ENCODE measurements around the gene FHAD1. TPM values are rescaled to one million over a fixed set of nuclear protein-coding genes. Genes with fewer than 3 reads are reported as not detected.

Gene FHAD1
- total RNA-seq, 2 experiments from 2014 or later: 0.34 to 0.64 TPM

DNA sequence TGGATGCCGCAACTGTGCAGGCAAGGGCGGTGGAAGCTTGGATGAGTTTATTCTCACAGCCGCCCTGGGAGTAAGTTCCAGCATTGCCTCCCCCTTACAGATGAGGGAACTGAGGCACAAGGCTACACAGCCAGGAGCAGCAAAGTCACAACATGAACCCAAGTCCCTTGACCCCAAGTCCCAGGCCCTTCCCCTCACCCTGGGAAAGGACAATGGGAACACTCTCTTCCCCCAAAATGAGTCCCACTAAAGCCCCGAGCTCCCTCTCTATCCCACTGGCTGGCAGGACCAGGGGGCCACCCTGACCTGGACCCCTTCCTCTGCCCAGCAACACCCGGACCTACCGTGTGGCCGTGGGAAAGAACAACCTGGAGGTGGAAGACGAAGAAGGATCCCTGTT lies 195.1 kb downstream of the FHAD1 start:
- Mint-ChIP-seq H3K9me3 (no peaks in the 10 kb centered on the region), H3K4me1 (peaks cover 5% of the 10 kb centered on the region), H3K4me3 (no peak overlapping the region), H3K27ac (no peak overlapping the region), H3K27me3 (no peaks in the 10 kb centered on the region), H3K36me3 (no peaks in the 10 kb centered on the region)
- DNase-seq: no peak
- ATAC-seq (ENCODE audit: low read depth): no peak
- POLR2A ChIA-PET: no interaction called here

DNA sequence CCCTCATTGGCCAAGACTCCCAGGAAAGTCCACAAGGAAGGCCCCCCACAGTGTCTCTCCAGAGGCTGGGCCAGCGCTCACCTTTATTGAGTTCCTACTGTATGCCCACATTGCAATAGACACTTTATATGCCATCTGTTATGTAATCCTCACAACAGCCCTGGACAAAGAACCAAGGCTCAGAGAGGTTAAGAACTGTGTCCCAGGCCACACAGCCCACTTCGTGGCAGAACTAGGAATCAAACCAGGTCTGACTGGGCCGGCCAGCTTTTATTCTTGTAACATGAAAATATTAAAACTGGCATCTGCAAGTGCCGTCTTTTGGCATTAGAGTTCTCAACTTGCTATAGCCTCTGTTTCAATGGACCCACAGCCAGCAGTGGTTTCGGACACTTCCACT lies 195.7 kb downstream of the FHAD1 start:
- H3K4me1 Mint-ChIP-seq: peaks cover 5% of the 10 kb centered on the region
- ATAC-seq (ENCODE audit: low read depth): no peak
- no peak overlapping the region for H3K4me3 Mint-ChIP-seq
- H3K36me3 Mint-ChIP-seq: no peaks in the 10 kb centered on the region
- POLR2A ChIA-PET: no interaction called here
- H3K9me3 Mint-ChIP-seq: no peaks in the 10 kb centered on the region
- DNase-seq: no peak
- no peaks in the 10 kb centered on the region for H3K27me3 Mint-ChIP-seq
- no peak overlapping the region for H3K27ac Mint-ChIP-seq

DNA sequence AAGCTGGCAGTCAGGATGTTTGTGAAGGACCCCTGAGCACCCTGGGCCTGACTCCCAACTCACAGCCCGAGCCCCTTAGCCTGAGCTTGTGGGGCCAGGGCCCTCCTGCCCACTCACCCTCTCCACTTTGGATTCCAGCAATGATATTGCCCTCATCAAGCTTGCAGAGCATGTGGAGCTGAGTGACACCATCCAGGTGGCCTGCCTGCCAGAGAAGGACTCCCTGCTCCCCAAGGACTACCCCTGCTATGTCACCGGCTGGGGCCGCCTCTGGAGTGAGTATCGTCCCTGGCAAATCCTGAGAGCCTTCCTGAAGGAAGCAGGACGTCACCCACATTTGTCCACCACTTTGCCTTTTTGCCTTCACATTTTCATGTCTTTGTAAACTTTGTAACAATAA lies 196.3 kb downstream of the FHAD1 start:
- H3K9me3 Mint-ChIP-seq: no peaks in the 10 kb centered on the region
- peaks cover 5% of the 10 kb centered on the region for H3K4me1 Mint-ChIP-seq
- H3K4me3 Mint-ChIP-seq: no peak overlapping the region
- no peak overlapping the region for H3K27ac Mint-ChIP-seq
- DNase-seq: no peak
- no peaks in the 10 kb centered on the region for H3K36me3 Mint-ChIP-seq
- no peak for ATAC-seq (ENCODE audit: low read depth)
- POLR2A ChIA-PET: no interaction called here
- no peaks in the 10 kb centered on the region for H3K27me3 Mint-ChIP-seq

DNA sequence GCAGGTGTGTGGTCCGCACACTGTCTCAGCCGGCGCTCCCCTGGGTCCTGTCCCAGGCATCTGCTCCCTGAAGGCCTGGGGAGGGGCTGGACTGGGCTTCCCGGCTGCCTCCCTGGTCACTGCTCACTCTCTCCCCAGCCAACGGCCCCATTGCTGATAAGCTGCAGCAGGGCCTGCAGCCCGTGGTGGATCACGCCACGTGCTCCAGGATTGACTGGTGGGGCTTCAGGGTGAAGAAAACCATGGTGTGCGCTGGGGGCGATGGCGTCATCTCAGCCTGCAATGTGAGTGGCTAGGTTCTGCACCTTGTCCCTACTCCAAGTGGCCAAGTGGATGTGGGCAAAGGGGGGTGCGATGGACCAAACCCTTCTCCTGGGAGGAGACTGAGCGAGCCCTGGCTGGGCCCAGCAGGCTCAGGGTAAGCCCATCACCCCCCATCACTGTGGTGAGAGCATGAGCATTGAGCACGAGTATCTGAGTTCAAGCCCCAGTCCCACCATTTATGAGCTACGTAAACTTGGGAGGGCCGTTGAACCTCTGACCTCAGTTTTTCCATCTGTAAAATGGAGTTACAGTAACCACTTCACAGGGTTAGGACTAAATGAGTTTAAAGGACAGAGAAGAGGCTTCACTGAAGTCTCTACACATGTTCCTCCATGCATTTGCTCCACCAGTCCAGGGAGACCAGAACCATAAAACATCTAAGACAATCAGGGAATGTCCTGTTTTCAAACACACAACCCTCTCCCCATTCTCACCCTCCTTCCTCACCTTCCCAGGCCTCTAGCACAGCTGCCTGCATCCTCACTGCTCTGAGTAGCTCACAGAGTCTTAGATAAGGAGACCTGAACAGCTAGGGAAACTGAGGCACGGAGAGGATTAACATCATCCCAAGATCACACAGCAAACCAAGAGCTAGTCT lies 197.7 kb downstream of the FHAD1 start:
- Mint-ChIP-seq H3K4me1 (peaks cover 5% of the 10 kb centered on the region), H3K36me3 (no peaks in the 10 kb centered on the region), H3K27me3 (peaks cover 2% of the 10 kb centered on the region), H3K9me3 (no peaks in the 10 kb centered on the region), H3K27ac (no peak overlapping the region), H3K4me3 (no peak overlapping the region)
- POLR2A ChIA-PET: no interaction called here
- DNase-seq (no peak), ATAC-seq (ENCODE audit: low read depth) (no peak)

DNA sequence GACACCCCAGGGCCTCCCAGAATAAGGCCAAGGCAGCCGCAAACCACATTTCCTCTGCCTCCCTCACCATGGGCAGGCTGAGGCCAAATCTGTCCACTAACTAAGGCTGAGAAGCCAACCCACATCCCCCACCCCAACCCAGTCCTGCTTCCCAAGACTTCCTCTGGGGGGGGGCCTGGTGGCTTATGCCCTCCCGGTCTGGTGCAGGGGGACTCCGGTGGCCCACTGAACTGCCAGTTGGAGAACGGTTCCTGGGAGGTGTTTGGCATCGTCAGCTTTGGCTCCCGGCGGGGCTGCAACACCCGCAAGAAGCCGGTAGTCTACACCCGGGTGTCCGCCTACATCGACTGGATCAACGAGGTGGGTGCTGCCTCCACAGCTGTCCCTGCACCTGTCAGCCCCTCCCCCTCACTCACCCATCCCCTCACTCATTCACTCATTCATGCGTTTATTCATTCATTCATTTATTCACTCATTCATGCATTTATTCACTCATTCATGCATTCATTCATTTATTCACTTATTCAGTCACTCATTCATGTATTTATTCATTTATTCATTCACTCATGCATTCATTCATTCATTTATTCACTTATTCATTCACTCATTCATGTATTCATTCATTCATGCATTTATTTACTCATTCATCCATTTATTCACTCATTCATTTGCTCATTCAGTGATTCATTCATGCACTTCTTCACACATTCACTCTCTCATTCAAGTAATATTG lies 198.5 kb downstream of the FHAD1 start:
- H3K9me3 Mint-ChIP-seq: no peaks in the 10 kb centered on the region
- H3K4me3 Mint-ChIP-seq: no peak overlapping the region
- peaks cover 4% of the 10 kb centered on the region for H3K27me3 Mint-ChIP-seq
- H3K4me1 Mint-ChIP-seq: peaks cover 5% of the 10 kb centered on the region
- no peaks in the 10 kb centered on the region for H3K36me3 Mint-ChIP-seq
- DNase-seq (no peak), ATAC-seq (ENCODE audit: low read depth) (no peak)
- POLR2A ChIA-PET: no interaction called here
- H3K27ac Mint-ChIP-seq: no peak overlapping the region

DNA sequence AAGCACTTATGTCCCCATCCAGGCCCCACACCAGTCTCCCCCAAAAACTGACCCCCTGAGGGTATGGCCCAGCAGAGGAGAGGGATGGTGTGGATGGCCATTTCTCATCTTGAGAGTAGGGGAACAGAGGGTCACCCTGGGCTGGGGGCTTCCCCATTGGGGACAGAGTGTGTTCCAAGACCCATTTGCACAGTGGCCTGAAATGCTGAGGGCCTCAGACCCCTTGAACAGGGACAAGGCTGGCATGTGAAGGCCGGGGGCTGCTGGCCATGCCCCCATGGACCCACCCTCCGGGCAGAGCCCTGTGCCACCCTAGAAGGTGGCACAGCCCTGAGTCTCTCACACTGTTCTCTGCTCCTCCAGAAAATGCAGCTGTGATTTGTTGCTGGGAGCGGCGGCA lies 199.2 kb downstream of the FHAD1 start:
- Mint-ChIP-seq H3K4me1 (peaks cover 5% of the 10 kb centered on the region), H3K27me3 (peaks cover 4% of the 10 kb centered on the region), H3K4me3 (no peak overlapping the region), H3K9me3 (no peaks in the 10 kb centered on the region), H3K36me3 (no peaks in the 10 kb centered on the region), H3K27ac (no peak overlapping the region)
- POLR2A ChIA-PET: no interaction called here
- no peak for ATAC-seq (ENCODE audit: low read depth)
- no peak for DNase-seq

Other genes with a start within 250 kb of the FHAD1 start
- under 1 TPM; 0.57 to 0.80 TPM for gene TMEM51, start 93.5 kb upstream of the FHAD1 start, total RNA-seq
- gene EFHD2, start 162.7 kb downstream of the FHAD1 start, total RNA-seq: 10 to 100 TPM; 49.4 TPM
- gene CTRC, start 191.2 kb downstream of the FHAD1 start, total RNA-seq: 1 to 10 TPM in 1 of 2 experiments, under 1 TPM in 1; 0.39 to 1.0 TPM
- not detected for gene CELA2A, start 209.5 kb downstream of the FHAD1 start, total RNA-seq
- not detected for gene CELA2B, start 228.9 kb downstream of the FHAD1 start, total RNA-seq

Data from activated naive CD8-positive, alpha-beta T cell treated with anti-CD3 and anti-CD28 coated beads, Interleukin-2, amount 10 ng/mL, durations not matched to agents 7 days and 5 days (primary cell).